ENCODE results near the gene ATXN7.

DNA sequence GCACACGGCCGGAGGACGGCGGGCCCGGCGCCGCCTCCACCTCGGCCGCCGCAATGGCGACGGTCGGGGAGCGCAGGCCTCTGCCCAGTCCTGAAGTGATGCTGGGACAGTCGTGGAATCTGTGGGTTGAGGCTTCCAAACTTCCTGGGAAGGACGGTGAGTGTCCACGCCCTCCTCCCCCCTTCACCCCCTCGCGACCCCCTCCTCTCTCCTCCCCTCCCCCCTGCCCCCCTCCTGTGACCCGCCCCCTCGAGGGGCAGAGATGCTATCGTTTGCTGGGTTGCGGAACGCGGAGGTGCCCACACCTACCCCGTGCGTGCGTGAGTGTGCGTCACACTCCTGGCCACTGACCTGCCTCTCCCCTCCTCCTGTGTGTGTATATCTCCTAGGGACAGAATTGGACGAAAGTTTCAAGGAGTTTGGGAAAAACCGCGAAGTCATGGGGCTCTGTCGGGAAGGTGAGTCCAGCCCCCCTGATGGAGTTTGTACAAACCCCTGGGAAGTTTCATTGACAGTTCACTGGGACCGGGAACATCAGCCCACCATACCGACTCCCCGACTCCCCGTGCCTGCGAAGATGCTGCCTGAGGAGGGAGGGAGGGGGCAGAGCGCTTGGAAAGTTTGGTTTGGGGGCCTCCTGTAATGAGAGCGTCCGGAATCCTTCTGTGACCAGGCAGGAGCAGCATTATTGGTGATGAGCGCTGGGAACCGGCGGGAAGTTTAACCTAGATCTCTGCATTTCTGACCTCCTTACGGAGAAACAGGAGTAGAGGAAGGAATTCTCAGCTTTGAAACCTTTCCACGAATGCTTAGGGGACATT lies 49.3 kb downstream of the ATXN7 start:
- TF ChIP-seq, protein P1, sequence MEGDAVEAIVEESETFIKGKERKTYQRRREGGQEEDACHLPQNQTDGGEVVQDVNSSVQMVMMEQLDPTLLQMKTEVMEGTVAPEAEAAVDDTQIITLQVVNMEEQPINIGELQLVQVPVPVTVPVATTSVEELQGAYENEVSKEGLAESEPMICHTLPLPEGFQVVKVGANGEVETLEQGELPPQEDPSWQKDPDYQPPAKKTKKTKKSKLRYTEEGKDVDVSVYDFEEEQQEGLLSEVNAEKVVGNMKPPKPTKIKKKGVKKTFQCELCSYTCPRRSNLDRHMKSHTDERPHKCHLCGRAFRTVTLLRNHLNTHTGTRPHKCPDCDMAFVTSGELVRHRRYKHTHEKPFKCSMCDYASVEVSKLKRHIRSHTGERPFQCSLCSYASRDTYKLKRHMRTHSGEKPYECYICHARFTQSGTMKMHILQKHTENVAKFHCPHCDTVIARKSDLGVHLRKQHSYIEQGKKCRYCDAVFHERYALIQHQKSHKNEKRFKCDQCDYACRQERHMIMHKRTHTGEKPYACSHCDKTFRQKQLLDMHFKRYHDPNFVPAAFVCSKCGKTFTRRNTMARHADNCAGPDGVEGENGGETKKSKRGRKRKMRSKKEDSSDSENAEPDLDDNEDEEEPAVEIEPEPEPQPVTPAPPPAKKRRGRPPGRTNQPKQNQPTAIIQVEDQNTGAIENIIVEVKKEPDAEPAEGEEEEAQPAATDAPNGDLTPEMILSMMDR (IDR thresholded peaks at IDR 0.05; ENCODE audit: low read length), result no peak
- TF ChIP-seq EZH2phosphoT487 (IDR thresholded peaks at IDR 0.05; ENCODE audit: low read length) (no peak), EZH2 (optimal IDR thresholded peaks at IDR 0.05; ENCODE audit: low read depth, low read length) (no peak)

All from MM.1S (cell line).